ENCODE data around the gene SLC4A3. TPM values are rescaled to one million over a fixed set of nuclear protein-coding genes. Genes with fewer than 3 reads are reported as not detected.
"Not testable (repeated sequence)": the region's sequence is repeated elsewhere in the genome, so short reads cannot be mapped to it uniquely, and the experiment has no call there.

SLC4A3 gene
- total RNA-seq, 2 donors from 2014 or later, result 13.4 to 20.2 TPM

GRCh38 chr2:219648963-219649362 lies 21.5 kb downstream of the SLC4A3 start:
- Mint-ChIP-seq H3K9me3 (no peaks in the 10 kb centered on the region), H3K27me3 (ENCODE audit: insufficient read depth) (no peaks in the 10 kb centered on the region), H3K36me3 (ENCODE audit: low read depth) (no peaks in the 10 kb centered on the region), H3K27ac (no peak overlapping the region), H3K4me3 (no peak overlapping the region), H3K4me1 (peaks cover 9% of the 10 kb centered on the region)
- Histone ChIP-seq H3K9ac (ENCODE audit: extremely low read depth, low read length, poor library complexity, severe bottlenecking) (no peak overlapping the region), H3K27me3 (ENCODE audit: control insufficient read depth, insufficient read depth, low read length, poor library complexity, severe bottlenecking) (no peaks in the 10 kb centered on the region), H3K27ac (ENCODE audit: low read depth, low read length) (no peak overlapping the region), H3K4me1 (ENCODE audit: control insufficient read depth, insufficient read depth, low read length) (peaks cover 6% of the 10 kb centered on the region), H3K9me3 (ENCODE audit: control insufficient read depth, low read length) (no peaks in the 10 kb centered on the region), H3K36me3 (ENCODE audit: control insufficient read depth, insufficient read depth, low read length) (no peaks in the 10 kb centered on the region), H3K4me3 (ENCODE audit: low read length) (no peak overlapping the region)
- TF ChIP-seq, protein P1, sequence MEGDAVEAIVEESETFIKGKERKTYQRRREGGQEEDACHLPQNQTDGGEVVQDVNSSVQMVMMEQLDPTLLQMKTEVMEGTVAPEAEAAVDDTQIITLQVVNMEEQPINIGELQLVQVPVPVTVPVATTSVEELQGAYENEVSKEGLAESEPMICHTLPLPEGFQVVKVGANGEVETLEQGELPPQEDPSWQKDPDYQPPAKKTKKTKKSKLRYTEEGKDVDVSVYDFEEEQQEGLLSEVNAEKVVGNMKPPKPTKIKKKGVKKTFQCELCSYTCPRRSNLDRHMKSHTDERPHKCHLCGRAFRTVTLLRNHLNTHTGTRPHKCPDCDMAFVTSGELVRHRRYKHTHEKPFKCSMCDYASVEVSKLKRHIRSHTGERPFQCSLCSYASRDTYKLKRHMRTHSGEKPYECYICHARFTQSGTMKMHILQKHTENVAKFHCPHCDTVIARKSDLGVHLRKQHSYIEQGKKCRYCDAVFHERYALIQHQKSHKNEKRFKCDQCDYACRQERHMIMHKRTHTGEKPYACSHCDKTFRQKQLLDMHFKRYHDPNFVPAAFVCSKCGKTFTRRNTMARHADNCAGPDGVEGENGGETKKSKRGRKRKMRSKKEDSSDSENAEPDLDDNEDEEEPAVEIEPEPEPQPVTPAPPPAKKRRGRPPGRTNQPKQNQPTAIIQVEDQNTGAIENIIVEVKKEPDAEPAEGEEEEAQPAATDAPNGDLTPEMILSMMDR (conservative IDR thresholded peaks at IDR 0.05), result no peak
- 84 to 96% methylated on average over 2 to 4 of the region's 4 CpGs for WGBS, 2 experiments (ENCODE audit: insufficient coverage in 1 of 2, insufficient read length in 1 of 2)
- DNase-seq, result peak; percentile 12

GRCh38 chr2:219650426-219651248 lies 23.2 kb downstream of the SLC4A3 start:
- peak; percentile 43 for DNase-seq
- Histone ChIP-seq H3K27ac (ENCODE audit: low read depth, low read length) (no peak overlapping the region), H3K9me3 (ENCODE audit: control insufficient read depth, low read length) (no peaks in the 10 kb centered on the region), H3K4me3 (ENCODE audit: low read length) (no peak overlapping the region), H3K4me1 (ENCODE audit: control insufficient read depth, insufficient read depth, low read length) (peaks cover 4% of the 10 kb centered on the region), H3K27me3 (ENCODE audit: control insufficient read depth, insufficient read depth, low read length, poor library complexity, severe bottlenecking) (no peaks in the 10 kb centered on the region), H3K9ac (ENCODE audit: extremely low read depth, low read length, poor library complexity, severe bottlenecking) (no peak overlapping the region), H3K36me3 (ENCODE audit: control insufficient read depth, insufficient read depth, low read length) (no peaks in the 10 kb centered on the region)
- Mint-ChIP-seq H3K4me1 (peaks cover 5% of the 10 kb centered on the region), H3K27me3 (ENCODE audit: insufficient read depth) (no peaks in the 10 kb centered on the region), H3K9me3 (no peaks in the 10 kb centered on the region), H3K27ac (no peak overlapping the region), H3K4me3 (no peak overlapping the region), H3K36me3 (ENCODE audit: low read depth) (no peaks in the 10 kb centered on the region)
- TF ChIP-seq, protein P1 (conservative IDR thresholded peaks at IDR 0.05), result peak; percentile 44
- 76 to 95% methylated on average over 3 to 8 of the region's 8 CpGs for WGBS, 2 experiments (ENCODE audit: insufficient coverage in 1 of 2, insufficient read length in 1 of 2)

GRCh38 chr2:219651656-219652055 lies 24.2 kb downstream of the SLC4A3 start:
- H3K4me3 ChIP-seq (ENCODE audit: low read length); H3K4me1 Mint-ChIP-seq; H3K4me1 ChIP-seq (ENCODE audit: control insufficient read depth, insufficient read depth, low read length); H3K27me3 ChIP-seq (ENCODE audit: control insufficient read depth, insufficient read depth, low read length, poor library complexity, severe bottlenecking); H3K27ac ChIP-seq (ENCODE audit: low read depth, low read length); H3K27me3 Mint-ChIP-seq (ENCODE audit: insufficient read depth); H3K9me3 ChIP-seq (ENCODE audit: control insufficient read depth, low read length); H3K36me3 Mint-ChIP-seq (ENCODE audit: low read depth); H3K9ac ChIP-seq (ENCODE audit: extremely low read depth, low read length, poor library complexity, severe bottlenecking); H3K9me3 Mint-ChIP-seq; H3K36me3 ChIP-seq (ENCODE audit: control insufficient read depth, insufficient read depth, low read length); H3K4me3 Mint-ChIP-seq; H3K27ac Mint-ChIP-seq: not testable (repeated sequence)
- WGBS, 2 experiments (ENCODE audit: insufficient coverage in 1 of 2, insufficient read length in 1 of 2), result 78 to 100% methylated on average over 1 to 6 of the region's 6 CpGs
- peak; percentile 11 for DNase-seq

Data from endodermal cell (in vitro differentiated cells).